Stimulated activated naive CD4-positive, alpha-beta T cell (primary cell): ENCODE measurements around the gene PCDHA12.
"Not testable (repeated sequence)": the region's sequence is repeated elsewhere in the genome, so short reads cannot be mapped to it uniquely, and the experiment has no call there.

Source experiments
- DNase-seq, 6 experiments: peaks; one replicate each; lab custom pipeline; 2025; lab: John Stamatoyannopoulos, UW

The PCDHA12 gene

DNA sequence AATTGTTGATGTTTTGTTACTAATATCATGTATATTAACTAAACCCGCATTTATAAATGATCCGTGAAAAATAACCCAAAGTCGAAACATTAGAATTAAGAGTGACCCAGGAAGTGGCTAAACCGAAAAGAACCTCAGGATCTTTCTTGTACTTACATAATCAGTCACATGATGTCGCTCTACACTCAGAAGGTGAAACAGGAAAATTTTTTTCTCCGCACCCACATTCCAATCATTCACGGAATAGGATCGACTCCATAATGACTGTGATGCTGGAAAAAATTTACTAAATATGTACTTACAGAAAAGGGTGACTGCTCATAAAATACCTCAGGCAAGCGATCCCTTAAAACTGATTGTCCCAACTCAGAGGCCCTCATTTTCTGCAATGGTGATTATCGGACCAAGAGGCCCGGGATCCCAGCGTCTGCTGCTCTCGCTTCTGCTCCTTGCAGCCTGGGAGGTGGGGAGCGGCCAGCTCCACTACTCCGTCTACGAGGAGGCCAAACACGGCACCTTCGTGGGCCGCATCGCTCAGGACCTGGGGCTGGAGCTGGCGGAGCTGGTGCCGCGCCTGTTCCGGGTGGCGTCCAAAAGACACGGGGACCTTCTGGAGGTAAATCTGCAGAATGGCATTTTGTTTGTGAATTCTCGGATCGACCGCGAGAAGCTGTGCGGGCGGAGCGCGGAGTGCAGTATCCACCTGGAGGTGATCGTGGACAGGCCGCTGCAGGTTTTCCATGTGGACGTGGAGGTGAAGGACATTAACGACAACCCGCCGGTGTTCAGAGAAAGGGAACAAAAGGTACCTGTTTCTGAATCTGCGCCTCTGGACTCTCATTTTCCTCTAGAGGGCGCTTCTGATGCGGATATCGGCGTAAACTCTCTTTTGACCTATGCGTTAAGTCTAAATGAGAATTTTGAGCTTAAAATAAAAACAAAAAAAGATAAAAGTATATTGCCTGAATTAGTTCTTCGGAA is at the start of gene PCDHA12:
Gene PCDHA12, plus strand, starts transcription at position 224 of the 981 bp plus-strand sequence. Its CDS starts 165 bp downstream, at position 389.
- DNase-seq, result no peak

- DNase-seq, result no peak
These were observed 47.3 kb upstream of the PCDHA12 start, which contains the start of gene PCDHA6 for GRCh38 chr5:140827704-140828361. Gene PCDHA6, plus strand, starts transcription at chr5:140827960. Its CDS starts 132 bp downstream, at chr5:140828092.

GRCh38 chr5:140828362-140828737 is 46.8 kb upstream of the PCDHA12 start:
- DNase-seq, result no peak

- not testable (repeated sequence) for DNase-seq
These were observed 45.3 kb upstream of the PCDHA12 start for GRCh38 chr5:140829511-140830501.

- DNase-seq, result no peak
These were observed 41.1 kb upstream of the PCDHA12 start, which contains the start of gene PCDHA7 for GRCh38 chr5:140833993-140834392. Gene PCDHA7, plus strand, starts transcription at chr5:140834269. Its CDS starts 115 bp downstream, at chr5:140834384.

DNA sequence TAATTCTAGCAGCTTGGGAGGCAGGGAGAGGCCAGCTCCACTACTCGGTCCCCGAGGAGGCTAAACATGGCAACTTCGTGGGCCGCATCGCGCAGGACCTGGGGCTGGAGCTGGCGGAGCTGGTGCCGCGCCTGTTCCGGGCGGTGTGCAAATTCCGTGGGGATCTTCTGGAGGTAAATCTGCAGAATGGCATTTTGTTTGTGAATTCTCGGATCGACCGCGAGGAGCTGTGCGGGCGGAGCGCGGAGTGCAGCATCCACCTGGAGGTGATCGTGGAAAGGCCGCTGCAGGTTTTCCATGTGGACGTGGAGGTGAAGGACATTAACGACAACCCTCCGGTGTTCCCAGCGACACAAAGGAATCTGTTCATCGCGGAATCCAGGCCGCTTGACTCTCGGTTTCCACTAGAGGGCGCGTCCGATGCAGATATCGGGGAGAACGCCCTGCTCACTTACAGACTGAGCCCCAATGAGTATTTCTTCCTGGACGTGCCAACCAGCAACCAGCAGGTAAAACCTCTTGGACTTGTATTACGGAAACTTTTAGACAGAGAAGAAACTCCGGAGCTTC is 40.6 kb upstream of the PCDHA12 start:
- DNase-seq, result not testable (repeated sequence)

DNA sequence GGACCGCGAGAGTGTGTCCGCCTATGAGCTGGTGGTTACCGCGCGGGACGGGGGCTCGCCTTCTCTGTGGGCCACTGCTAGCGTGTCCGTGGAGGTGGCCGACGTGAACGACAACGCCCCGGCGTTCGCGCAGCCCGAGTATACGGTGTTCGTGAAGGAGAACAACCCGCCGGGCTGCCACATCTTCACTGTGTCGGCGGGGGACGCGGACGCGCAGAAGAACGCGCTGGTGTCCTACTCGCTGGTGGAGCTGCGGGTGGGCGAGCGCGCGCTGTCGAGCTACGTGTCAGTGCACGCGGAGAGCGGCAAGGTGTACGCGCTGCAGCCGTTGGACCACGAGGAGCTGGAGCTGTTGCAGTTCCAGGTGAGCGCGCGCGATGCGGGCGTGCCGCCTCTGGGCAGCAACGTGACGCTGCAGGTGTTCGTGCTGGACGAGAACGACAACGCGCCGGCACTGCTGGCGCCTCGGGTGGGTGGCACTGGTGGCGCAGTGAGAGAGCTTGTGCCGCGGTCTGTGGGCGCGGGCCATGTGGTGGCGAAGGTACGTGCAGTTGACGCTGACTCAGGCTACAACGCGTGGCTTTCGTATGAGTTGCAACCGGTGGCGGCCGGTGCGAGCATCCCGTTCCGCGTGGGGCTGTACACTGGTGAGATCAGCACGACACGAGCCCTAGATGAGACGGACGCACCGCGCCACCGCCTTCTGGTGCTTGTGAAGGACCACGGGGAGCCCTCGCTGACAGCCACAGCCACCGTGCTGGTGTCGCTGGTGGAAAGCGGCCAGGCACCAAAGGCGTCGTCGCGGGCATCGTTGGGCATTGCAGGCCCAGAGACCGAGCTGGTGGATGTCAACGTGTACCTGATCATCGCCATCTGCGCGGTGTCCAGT is 39.2 kb upstream of the PCDHA12 start:
- no peak for DNase-seq

DNA sequence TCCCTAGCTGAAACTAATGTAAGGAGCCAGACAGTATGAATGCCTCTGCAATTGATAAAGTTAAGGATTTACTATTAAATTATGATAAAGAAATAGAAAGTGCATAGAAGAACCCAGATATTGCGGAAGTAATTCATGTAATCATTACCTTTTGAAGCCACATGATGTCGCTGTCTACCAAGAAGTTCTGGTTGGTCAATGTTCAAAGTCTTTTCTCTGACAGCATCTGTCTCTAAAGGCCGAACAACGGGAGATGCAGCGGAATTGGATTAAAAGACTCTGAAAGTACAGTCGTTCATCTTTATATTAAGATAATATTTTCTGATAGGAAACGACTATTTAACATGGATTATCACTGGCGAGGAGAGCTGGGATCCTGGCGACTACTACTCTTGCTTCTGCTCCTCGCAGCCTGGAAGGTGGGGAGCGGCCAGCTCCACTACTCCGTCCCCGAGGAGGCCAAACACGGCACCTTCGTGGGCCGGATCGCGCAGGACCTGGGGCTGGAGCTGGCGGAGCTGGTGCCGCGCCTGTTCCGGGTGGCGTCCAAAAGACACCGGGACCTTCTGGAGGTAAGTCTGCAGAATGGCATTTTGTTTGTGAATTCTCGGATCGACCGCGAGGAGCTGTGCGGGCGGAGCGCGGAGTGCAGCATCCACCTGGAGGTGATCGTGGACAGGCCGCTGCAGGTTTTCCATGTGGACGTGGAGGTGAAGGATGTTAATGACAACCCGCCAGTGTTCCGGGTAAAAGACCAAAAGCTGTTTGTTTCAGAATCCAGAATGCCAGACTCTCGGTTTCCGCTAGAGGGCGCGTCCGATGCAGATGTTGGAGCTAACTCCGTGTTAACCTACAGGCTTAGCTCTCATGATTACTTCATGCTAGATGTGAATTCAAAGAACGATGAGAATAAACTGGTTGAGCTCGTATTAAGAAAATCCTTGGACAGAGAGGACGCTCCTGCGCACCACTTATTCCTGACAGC is 33.8 kb upstream of the PCDHA12 start, which contains the start of gene PCDHA8:
Gene PCDHA8, plus strand, starts transcription at position 210 of the 985 bp plus-strand sequence. Its CDS starts 135 bp downstream, at position 345.
- no peak for DNase-seq

GRCh38 chr5:140842798-140843733 is 32.0 kb upstream of the PCDHA12 start:
- no peak for DNase-seq

DNA sequence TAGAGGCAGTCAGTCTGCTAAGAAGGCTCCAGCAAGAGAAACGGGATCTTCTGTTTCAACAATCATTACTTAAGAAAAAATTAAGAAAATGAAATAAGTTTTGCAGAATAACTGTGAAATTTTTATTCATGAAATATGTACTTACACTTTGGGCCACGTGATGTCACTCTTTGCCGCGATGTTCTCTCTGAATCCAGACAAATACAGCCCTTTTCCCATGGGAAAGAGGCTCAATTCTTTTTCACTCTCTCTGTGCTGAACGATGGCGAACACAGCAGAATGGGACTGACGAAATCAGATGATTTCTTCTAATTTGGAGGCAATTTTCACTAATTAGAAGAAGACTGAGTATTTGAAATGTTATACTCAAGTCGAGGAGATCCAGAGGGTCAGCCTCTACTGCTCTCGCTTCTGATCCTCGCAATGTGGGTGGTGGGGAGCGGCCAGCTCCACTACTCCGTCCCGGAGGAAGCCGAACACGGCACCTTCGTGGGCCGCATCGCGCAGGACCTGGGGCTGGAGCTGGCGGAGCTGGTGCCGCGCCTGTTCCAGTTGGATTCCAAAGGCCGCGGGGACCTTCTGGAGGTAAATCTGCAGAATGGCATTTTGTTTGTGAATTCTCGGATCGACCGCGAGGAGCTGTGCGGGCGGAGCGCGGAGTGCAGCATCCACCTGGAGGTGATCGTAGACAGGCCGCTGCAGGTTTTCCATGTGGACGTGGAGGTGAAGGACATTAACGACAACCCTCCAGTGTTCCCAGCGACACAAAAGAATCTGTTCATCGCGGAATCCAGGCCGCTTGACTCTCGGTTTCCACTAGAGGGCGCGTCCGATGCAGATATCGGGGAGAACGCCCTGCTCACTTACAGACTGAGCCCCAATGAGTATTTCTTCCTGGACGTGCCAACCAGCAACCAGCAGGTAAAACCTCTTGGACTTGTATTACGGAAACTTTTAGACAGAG is 26.7 kb upstream of the PCDHA12 start, which contains the start of gene PCDHA9:
Gene PCDHA9, plus strand, starts transcription at position 244 of the 964 bp plus-strand sequence. Its CDS starts 114 bp downstream, at position 358.
- DNase-seq, result not testable (repeated sequence)

- not testable (repeated sequence) for DNase-seq
These were observed 25.1 kb upstream of the PCDHA12 start for GRCh38 chr5:140849831-140850634.

DNA sequence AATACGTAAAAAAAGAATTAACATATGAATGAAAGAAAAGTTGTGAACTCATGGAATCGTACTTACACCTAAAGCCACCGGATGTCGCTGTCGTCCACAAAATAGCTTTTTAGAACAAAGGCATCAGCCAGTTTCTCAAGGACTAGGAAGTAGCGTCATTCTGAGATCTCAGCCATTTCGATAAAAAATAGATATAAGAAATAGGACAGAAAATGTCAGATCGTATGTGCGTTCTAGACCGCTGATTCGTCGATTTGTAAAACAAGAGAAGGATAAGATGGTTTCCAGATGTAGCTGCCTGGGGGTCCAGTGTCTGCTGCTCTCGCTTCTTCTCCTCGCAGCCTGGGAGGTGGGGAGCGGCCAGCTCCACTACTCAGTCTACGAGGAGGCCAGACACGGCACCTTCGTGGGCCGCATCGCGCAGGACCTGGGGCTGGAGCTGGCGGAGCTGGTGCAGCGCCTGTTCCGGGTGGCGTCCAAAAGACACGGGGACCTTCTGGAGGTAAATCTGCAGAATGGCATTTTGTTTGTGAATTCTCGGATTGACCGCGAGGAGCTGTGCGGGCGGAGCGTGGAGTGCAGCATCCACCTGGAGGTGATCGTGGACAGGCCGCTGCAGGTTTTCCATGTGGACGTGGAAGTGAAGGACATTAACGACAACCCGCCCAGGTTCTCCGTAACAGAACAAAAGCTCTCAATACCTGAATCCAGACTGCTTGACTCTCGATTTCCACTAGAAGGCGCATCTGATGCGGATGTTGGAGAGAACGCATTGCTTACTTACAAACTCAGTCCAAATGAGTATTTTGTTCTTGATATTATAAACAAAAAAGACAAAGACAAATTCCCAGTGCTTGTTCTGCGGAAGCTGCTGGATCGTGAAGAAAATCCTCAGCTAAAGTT is 19.1 kb upstream of the PCDHA12 start, which contains the start of gene PCDHA10:
Gene PCDHA10, plus strand, starts transcription at position 126 of the 903 bp plus-strand sequence. Its CDS starts 152 bp downstream, at position 278.
- DNase-seq, result no peak

DNA sequence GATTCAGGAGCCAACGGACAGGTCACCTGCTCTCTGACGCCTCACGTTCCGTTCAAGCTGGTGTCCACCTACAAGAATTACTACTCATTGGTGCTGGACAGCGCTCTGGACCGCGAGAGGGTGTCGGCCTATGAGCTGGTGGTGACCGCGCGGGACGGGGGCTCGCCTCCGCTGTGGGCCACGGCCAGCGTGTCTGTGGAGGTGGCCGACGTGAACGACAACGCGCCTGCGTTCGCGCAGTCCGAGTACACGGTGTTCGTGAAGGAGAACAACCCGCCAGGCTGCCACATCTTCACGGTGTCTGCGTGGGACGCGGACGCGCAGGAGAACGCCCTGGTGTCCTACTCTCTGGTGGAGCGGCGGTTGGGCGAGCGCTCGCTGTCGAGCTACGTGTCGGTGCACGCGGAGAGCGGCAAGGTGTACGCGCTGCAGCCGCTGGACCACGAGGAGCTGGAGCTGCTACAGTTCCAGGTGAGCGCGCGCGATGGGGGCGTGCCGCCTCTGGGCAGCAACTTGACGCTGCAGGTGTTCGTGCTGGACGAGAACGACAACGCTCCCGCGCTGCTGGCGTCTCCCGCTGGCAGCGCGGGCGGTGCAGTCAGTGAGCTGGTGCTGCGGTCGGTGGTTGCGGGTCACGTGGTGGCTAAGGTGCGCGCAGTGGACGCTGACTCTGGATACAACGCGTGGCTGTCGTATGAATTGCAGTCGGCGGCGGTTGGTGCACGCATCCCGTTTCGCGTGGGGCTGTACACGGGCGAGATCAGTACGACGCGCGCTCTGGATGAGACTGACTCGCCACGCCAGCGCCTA is 17.7 kb upstream of the PCDHA12 start:
- DNase-seq, result no peak

DNA sequence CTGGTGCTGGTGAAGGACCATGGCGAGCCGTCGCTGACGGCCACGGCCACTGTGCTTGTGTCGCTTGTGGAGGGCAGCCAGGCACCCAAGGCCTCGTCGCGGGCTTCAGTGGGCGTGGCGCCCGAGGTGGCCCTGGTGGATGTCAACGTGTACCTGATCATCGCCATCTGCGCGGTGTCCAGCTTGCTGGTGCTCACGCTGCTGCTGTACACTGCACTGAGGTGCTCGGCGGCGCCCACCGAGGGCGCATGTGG is 17.2 kb upstream of the PCDHA12 start:
- no peak for DNase-seq
